ENCODE results near the gene RTL5. TPM values are rescaled to one million over a fixed set of nuclear protein-coding genes. Genes with fewer than 3 reads are reported as not detected.

Gene RTL5
- total and polyA plus RNA-seq, 4 donors, result 0.32 to 1.9 (median 0.96) TPM

DNA sequence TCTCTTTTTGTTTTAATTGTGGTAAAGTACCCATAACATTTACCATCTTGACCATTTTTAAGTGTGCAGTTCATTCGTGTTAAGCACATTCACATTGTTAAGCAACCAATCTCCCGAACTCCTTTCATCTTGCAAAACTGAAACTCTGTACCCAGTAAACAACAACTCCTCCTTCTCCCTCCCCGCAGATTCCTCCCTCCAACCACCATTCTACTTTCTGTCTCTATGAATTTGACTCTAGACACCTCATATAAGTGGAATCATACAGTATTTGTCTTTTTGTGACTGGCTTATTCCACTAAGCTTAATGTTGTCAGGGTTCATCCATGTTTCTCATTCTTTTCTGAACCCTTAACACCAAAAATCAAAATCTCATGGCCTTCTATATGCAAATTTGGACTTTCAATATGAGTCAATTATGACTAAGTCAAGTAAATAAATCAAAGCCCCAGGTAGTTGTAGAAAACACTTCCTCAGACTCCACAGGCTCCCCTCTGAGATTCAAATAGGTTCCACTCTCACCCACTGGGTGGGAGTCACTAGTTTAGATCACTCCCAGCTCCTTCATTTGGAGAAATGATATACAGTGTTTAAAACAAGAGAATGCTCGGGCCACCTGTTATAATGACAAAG lies 9.8 kb upstream of the RTL5 start:
- TF ChIP-seq FOXA2 (IDR thresholded peaks at IDR 0.05), result no peak
- no peak for TF ChIP-seq RAD21 (IDR thresholded peaks at IDR 0.05)
- TF ChIP-seq NR2F2 (IDR thresholded peaks at IDR 0.05), result no peak
- no peak for TF ChIP-seq GABPA (IDR thresholded peaks at IDR 0.05 in 1 of 2, conservative IDR thresholded peaks at IDR 0.05 in 1 of 2)
- TF ChIP-seq JUND (IDR thresholded peaks at IDR 0.05), result no peak
- no peak for TF ChIP-seq YY1 (IDR thresholded peaks at IDR 0.05)
- TF ChIP-seq FOXA1 (IDR thresholded peaks at IDR 0.05), result no peak
- no peak for TF ChIP-seq HNF4A (conservative IDR thresholded peaks at IDR 0.05)
- TF ChIP-seq, protein P1, sequence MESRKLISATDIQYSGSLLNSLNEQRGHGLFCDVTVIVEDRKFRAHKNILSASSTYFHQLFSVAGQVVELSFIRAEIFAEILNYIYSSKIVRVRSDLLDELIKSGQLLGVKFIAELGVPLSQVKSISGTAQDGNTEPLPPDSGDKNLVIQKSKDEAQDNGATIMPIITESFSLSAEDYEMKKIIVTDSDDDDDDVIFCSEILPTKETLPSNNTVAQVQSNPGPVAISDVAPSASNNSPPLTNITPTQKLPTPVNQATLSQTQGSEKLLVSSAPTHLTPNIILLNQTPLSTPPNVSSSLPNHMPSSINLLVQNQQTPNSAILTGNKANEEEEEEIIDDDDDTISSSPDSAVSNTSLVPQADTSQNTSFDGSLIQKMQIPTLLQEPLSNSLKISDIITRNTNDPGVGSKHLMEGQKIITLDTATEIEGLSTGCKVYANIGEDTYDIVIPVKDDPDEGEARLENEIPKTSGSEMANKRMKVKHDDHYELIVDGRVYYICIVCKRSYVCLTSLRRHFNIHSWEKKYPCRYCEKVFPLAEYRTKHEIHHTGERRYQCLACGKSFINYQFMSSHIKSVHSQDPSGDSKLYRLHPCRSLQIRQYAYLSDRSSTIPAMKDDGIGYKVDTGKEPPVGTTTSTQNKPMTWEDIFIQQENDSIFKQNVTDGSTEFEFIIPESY (IDR thresholded peaks at IDR 0.05), result no peak
- Histone ChIP-seq H3K4me3 (ENCODE audit: low read depth in 1 of 3, low read length in 3 of 3) (no peak overlapping the region), H3K9me3 (ENCODE audit: control insufficient read depth in 4 of 4, low read length in 3 of 4) (no peaks in the 10 kb centered on the region), H3K27me3 (ENCODE audit: control insufficient read depth in 4 of 4, insufficient read depth in 4 of 4, low read length in 3 of 4) (no peaks in the 10 kb centered on the region), H3K9ac (ENCODE audit: low read depth in 1 of 2, low read length in 2 of 2) (no peak overlapping the region), H3K4me1 (ENCODE audit: control insufficient read depth in 4 of 4, insufficient read depth in 4 of 4, low read length in 3 of 4) (no peaks in the 10 kb centered on the region), H3K27ac (ENCODE audit: low read depth in 1 of 2, low read length in 2 of 2) (no peak overlapping the region), H3K36me3 (ENCODE audit: control insufficient read depth in 4 of 4, insufficient read depth in 3 of 4, low read depth in 1 of 4, low read length in 3 of 4) (no peaks in the 10 kb centered on the region)
- no peak for DNase-seq (ENCODE audit: low spot score)
- 77% methylated on average over 4 of the region's 4 CpGs for WGBS

GRCh38 chrX:72139538-72139937 lies 7.8 kb upstream of the RTL5 start:
- H3K9me3 ChIP-seq (ENCODE audit: control insufficient read depth in 4 of 4, low read length in 3 of 4), result no peaks in the 10 kb centered on the region
- no peak overlapping the region for H3K4me3 ChIP-seq (ENCODE audit: low read depth in 1 of 3, low read length in 3 of 3)
- no peak overlapping the region for H3K9ac ChIP-seq (ENCODE audit: low read depth in 1 of 2, low read length in 2 of 2)
- H3K27ac ChIP-seq (ENCODE audit: low read depth in 1 of 2, low read length in 2 of 2), result no peak overlapping the region
- TF ChIP-seq FOXA1 (IDR thresholded peaks at IDR 0.05) (no peak), NR2F2 (IDR thresholded peaks at IDR 0.05) (no peak), ATF3 (IDR thresholded peaks at IDR 0.05) (no peak), RAD21 (IDR thresholded peaks at IDR 0.05) (no peak), JUND (IDR thresholded peaks at IDR 0.05) (no peak), TAF1 (conservative IDR thresholded peaks at IDR 0.05) (no peak), FOXA2 (IDR thresholded peaks at IDR 0.05) (no peak), EGR1 (IDR thresholded peaks at IDR 0.05; ENCODE audit: low read depth in 2 of 2) (no peak), HNF4G (IDR thresholded peaks at IDR 0.05) (no peak), REST (IDR thresholded peaks at IDR 0.05) (no peak), MAX (IDR thresholded peaks at IDR 0.05) (no peak), RXRA (IDR thresholded peaks at IDR 0.05) (no peak), HNF4A (conservative IDR thresholded peaks at IDR 0.05) (no peak), GABPA (IDR thresholded peaks at IDR 0.05 in 1 of 2, conservative IDR thresholded peaks at IDR 0.05 in 1 of 2) (no peak), YY1 (IDR thresholded peaks at IDR 0.05) (no peak)
- TF ChIP-seq, protein P2, sequence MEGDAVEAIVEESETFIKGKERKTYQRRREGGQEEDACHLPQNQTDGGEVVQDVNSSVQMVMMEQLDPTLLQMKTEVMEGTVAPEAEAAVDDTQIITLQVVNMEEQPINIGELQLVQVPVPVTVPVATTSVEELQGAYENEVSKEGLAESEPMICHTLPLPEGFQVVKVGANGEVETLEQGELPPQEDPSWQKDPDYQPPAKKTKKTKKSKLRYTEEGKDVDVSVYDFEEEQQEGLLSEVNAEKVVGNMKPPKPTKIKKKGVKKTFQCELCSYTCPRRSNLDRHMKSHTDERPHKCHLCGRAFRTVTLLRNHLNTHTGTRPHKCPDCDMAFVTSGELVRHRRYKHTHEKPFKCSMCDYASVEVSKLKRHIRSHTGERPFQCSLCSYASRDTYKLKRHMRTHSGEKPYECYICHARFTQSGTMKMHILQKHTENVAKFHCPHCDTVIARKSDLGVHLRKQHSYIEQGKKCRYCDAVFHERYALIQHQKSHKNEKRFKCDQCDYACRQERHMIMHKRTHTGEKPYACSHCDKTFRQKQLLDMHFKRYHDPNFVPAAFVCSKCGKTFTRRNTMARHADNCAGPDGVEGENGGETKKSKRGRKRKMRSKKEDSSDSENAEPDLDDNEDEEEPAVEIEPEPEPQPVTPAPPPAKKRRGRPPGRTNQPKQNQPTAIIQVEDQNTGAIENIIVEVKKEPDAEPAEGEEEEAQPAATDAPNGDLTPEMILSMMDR (IDR thresholded peaks at IDR 0.05; ENCODE audit: low read depth, low read length, missing input control), result no peak
- TF ChIP-seq, protein P1 (IDR thresholded peaks at IDR 0.05), result no peak
- no peak for DNase-seq (ENCODE audit: low spot score)
- no peaks in the 10 kb centered on the region for H3K4me1 ChIP-seq (ENCODE audit: control insufficient read depth in 4 of 4, insufficient read depth in 4 of 4, low read length in 3 of 4)
- no peaks in the 10 kb centered on the region for H3K36me3 ChIP-seq (ENCODE audit: control insufficient read depth in 4 of 4, insufficient read depth in 3 of 4, low read depth in 1 of 4, low read length in 3 of 4)
- 94% methylated on average over 8 of the region's 8 CpGs for WGBS
- no peaks in the 10 kb centered on the region for H3K27me3 ChIP-seq (ENCODE audit: control insufficient read depth in 4 of 4, insufficient read depth in 4 of 4, low read length in 3 of 4)
